Stimulated activated memory B cell treated with anti-CD40 and anti-IgM and Interleukin-4, amounts not matched to agents 10 μg/mL and 1 μg/mL and 100 μg/mL, for 72 hours (primary cell): ENCODE results near the gene KLK1.
"Not testable (repeated sequence)": the region's sequence is repeated elsewhere in the genome, so short reads cannot be mapped to it uniquely, and the experiment has no call there.

Experiments
- ATAC-seq: fragments of 150-1000 bp; cut with Tn5 transposase; 2 replicates; pipeline ENCODE4 v1.10.0; 2021
- H3K27ac Mint-ChIP-seq: one replicate; pipeline ENCODE4 v1.8.0; 2022; ENCODE audit warnings: mild to moderate bottlenecking, mixed read lengths
- H3K27me3 Mint-ChIP-seq: one replicate; pipeline ENCODE4 v1.8.0; 2022; ENCODE audit warnings: mixed read lengths
- H3K36me3 Mint-ChIP-seq: one replicate; pipeline ENCODE4 v1.8.0; 2022; ENCODE audit warnings: mixed read lengths
- H3K4me1 Mint-ChIP-seq: one replicate; pipeline ENCODE4 v1.8.0; 2022; ENCODE audit warnings: mixed read lengths
- H3K4me3 Mint-ChIP-seq: one replicate; pipeline ENCODE4 v1.8.0; 2022; ENCODE audit warnings: mild to moderate bottlenecking, moderate library complexity, mixed read lengths
- H3K9me3 Mint-ChIP-seq: one replicate; pipeline ENCODE4 v1.8.0; 2022; ENCODE audit warnings: mixed read lengths

KLK1 gene

DNA sequence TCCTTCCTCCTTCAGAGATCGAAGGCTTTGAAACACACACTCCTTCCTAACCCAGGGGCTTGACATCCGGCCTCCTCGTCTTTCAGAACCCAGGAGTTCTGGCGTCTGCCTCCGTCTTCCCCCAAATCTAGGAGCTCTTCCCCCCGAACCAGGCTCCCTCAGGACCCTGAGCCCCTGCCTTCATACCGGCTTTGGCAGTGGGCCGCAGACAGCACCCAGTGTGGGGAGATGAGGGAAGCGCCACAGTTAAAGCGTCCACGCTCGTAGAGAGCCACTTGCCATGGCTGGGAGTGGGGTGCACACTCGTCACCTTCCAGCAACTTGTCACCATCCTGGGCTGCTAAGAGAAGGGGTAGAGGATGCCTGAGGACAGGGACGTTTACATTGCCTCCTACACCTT, 3.9 kb upstream of the KLK1 start:
- H3K27me3 Mint-ChIP-seq: peaks cover 43% of the 10 kb centered on the region

DNA sequence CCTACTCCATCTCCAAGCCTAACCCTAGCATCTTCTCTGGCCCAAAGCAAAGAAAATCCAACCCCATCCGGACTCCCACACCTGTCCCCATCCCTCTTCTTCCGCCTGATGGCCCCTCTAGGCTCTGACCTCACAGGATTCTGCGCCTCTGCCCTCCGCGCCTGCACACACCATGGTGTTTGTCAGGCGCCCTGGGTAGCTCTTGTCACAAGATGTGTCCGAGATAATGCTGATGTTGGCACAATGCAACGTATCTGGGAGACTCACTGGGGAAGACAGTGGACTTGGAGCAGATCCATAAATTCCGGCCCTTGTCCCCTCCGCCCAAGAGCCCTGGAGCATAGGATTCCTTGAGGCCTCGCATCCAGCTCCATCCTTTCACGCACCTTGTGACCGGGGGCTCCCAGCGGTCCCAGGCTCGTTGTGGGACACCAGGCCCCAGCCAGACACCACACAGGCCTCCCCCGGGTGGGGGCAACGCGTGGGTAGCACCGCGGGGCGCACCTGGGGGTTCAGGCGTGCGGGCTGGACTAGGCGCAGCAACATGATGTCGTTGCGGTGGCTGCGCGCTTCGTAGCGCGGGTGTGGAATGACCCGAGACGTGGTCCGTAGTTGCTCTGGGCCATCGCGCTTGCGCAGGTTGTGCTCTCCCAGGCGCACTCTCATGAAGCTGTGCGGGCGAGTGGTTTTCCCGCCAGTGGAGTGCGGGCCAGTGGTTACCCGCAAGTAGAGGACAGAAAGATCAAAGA, 3.1 kb upstream of the KLK1 start:
- Mint-ChIP-seq H3K9me3 (peaks cover 5% of the 10 kb centered on the region), H3K4me3 (no peak overlapping the region), H3K36me3 (no peaks in the 10 kb centered on the region), H3K27ac (no peak overlapping the region), H3K4me1 (peaks cover 24% of the 10 kb centered on the region), H3K27me3 (peaks cover 43% of the 10 kb centered on the region)
- ATAC-seq: no peak

More for the DNA sequence above, 3.9 kb upstream of the KLK1 start:
- Mint-ChIP-seq H3K36me3 (no peaks in the 10 kb centered on the region), H3K4me3 (no peak overlapping the region), H3K9me3 (peaks cover 5% of the 10 kb centered on the region), H3K27ac (no peak overlapping the region), H3K4me1 (peaks cover 16% of the 10 kb centered on the region)
- no peak for ATAC-seq

DNA sequence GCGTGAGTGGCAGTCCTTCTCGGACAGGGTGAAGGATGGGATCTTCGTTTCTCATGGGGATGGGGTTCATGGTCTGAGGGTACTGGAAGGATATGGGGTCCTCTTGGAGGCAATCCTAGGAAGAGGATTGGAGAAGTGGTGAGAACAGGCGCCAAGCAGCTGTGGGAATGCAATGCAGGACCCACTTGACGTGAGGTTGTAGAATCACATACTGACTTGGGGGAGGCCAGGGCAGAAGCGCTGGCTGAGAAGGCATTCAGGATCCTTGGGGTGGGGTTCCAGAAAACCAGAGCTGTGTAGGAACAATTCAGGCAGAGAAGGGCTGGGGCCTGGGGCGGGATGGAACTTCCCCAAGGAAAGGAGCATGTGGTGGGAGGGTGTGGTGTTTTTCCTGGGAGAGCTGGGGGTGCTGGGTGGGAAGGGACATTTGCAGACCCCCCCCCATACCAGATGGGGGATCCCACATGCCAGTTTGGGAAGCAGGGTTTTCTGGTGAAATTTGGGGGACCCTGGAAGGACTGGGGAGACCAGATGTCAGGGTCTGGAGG, 852 bp downstream of the KLK1 start:
- peak overlapping the region; percentile 75 for H3K27ac Mint-ChIP-seq
- H3K9me3 Mint-ChIP-seq: peaks cover 5% of the 10 kb centered on the region
- no peak for ATAC-seq
- peaks cover 30% of the 10 kb centered on the region for H3K27me3 Mint-ChIP-seq
- no peaks in the 10 kb centered on the region for H3K36me3 Mint-ChIP-seq
- peaks cover 62% of the 10 kb centered on the region for H3K4me1 Mint-ChIP-seq
- no peak overlapping the region for H3K4me3 Mint-ChIP-seq

DNA sequence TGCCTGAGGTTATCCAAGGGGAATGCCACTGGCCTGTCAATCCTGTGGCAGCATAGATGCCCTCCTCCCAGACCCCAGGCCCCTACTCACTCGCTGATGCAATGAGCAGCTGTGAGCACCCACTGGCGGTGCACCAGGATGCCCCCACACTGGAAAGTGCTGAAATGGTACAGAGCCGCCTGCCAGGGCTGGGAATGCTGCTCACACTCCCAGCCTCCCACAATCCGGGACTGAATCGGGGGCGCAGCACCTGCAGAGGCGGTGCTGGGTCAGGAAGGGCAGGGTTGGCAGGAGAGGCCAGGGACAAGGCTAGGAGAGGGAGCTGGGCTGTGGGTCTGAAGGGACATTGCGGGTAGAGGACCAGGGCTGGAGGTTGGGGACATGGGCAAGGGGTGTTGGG, 2.0 kb downstream of the KLK1 start:
- no peaks in the 10 kb centered on the region for H3K36me3 Mint-ChIP-seq
- peaks cover 5% of the 10 kb centered on the region for H3K9me3 Mint-ChIP-seq
- peaks cover 23% of the 10 kb centered on the region for H3K27me3 Mint-ChIP-seq
- ATAC-seq: no peak
- H3K4me1 Mint-ChIP-seq: peaks cover 73% of the 10 kb centered on the region
- no peak overlapping the region for H3K4me3 Mint-ChIP-seq
- peak overlapping the region; percentile 75 for H3K27ac Mint-ChIP-seq

DNA sequence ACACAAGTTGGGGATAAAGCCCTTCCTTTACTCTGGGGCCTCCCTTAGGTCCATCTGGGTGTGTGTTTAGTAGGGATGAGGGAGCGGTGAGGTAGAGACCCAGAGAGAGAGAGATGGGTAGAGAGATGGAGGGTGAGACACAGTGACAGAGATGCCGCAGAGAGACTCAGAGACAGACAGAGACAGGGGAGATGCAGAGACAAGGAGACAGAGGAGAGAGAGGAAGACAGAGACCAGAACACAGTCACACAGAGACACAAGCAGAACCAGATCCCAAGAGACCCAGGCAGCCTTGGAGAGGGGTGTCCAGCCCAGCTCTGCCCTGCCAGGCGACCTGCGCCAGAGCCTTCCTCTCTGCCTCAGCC, 2.4 kb downstream of the KLK1 start:
- H3K36me3 Mint-ChIP-seq: no peaks in the 10 kb centered on the region
- H3K27me3 Mint-ChIP-seq: peaks cover 23% of the 10 kb centered on the region
- peak overlapping the region; percentile 75 for H3K27ac Mint-ChIP-seq
- H3K4me1 Mint-ChIP-seq: peaks cover 77% of the 10 kb centered on the region
- H3K4me3 Mint-ChIP-seq: peak overlapping the region; percentile 25
- peaks cover 3% of the 10 kb centered on the region for H3K9me3 Mint-ChIP-seq
- no peak for ATAC-seq

DNA sequence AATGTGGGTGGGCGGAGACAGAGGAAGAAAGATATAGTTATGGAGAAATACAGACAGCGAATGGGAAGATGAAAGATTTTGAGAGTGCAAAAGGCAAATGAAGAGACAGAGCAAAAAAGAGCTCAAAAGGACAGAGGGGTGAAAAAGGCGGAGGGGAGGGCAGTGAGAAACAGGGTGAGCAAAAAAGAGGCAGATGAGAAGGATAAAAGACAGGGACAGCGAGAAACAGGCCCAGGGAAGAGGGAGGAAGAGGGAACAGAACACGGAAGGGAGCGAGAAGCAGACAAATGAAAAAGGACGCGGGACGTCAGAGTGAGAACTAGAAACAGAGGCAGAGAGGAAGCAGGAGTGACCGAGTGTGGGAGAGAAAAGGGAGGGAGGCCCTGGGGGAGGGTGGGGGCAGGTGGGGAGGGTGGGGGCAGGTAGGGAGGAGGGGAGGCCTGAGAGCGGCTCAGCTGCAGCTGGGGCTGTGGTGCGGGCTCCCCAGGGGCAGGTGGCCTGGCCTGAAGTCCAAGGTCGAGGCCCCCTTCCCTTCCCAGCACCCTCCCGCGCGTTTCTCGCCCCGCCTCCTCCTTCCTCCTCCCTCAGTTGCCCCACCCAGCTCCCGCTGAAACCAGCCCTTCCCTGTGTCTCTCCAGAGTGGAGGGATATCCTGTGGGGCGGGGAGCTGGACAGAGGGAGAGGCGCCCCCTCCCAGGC, 2.9 kb downstream of the KLK1 start:
- Mint-ChIP-seq H3K4me3 (peak overlapping the region; percentile 71), H3K4me1 (peaks cover 80% of the 10 kb centered on the region), H3K27me3 (peaks cover 23% of the 10 kb centered on the region), H3K36me3 (no peaks in the 10 kb centered on the region), H3K9me3 (no peaks in the 10 kb centered on the region), H3K27ac (peak overlapping the region; percentile 75)
- no peak for ATAC-seq

DNA sequence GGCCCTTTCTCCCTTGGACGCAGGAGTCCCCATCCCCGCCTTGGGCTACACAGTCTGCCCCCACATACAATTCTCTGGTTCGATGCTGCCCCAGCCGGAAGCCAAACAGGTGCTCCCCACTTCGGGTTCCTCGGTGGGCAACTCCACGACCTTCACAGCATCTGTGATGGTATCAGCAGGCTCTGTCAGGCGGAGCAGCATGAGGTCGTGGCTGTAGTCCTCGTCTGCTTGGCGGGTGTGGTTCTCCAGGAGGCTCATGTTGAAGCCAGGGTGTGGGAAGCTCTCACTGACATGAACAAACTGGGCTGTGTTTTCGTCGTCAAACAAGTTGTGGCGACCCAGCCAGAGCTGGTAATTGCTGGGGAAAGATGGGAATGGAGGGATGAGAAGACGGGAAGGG, 3.5 kb downstream of the KLK1 start:
- H3K4me1 Mint-ChIP-seq: peaks cover 80% of the 10 kb centered on the region
- H3K4me3 Mint-ChIP-seq: peak overlapping the region; percentile 71
- peak overlapping the region; percentile 75 for H3K27ac Mint-ChIP-seq
- ATAC-seq: no peak
- H3K36me3 Mint-ChIP-seq: no peaks in the 10 kb centered on the region
- H3K27me3 Mint-ChIP-seq: peaks cover 23% of the 10 kb centered on the region
- no peaks in the 10 kb centered on the region for H3K9me3 Mint-ChIP-seq

DNA sequence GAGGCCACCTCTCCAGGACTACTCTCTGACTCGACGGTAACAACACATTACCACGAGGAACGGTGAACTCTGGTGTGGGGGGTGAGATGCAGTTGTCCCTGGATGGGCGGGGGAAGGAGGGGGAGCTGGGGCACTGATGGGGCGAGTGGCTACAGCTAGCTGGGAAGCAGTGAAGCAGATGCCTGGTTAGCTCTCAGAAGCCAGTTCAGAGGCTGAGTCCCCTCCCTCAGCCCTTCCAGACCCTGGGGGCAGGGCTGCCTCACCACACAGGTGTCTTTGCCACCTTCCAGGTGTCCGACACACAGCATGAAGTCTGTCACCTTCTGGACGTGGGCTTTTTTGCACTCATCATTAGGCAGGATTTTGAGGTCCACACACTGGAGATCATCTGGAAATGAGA, 4.0 kb downstream of the KLK1 start:
- Mint-ChIP-seq H3K27ac (peak overlapping the region; percentile 75), H3K9me3 (no peaks in the 10 kb centered on the region), H3K36me3 (no peaks in the 10 kb centered on the region), H3K27me3 (peaks cover 23% of the 10 kb centered on the region), H3K4me1 (peaks cover 80% of the 10 kb centered on the region), H3K4me3 (peak overlapping the region; percentile 71)
- no peak for ATAC-seq

DNA sequence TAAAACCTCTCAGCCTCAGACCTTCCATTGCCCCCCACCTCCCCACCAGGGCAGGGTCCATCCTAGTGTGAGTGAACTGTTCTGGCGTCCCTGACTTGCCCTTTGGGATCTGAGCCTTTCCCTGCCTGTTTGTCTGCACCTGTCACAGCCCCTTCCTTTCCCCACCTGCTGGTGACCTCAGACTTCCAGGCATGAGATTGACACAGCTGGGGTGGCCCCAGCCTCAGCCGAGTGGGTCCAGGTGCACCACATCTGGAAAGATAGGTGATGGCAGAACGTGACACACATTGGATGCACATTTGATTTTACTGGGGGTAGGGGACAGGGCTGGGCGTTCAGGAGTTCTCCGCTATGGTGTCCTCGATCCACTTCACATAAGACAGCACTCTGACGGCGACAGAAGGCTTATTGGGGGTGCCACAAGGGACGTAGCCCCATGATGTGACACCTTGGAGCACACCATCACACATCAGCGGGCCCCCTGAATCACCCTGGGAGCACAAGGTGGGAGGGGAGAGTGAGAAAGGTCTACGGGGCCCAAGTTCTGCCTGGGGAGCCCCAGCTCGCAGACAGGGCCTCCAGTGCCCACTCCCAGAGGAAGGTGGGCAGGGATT, 4.6 kb downstream of the KLK1 start:
- Mint-ChIP-seq H3K4me3 (peak overlapping the region; percentile 71), H3K9me3 (no peaks in the 10 kb centered on the region), H3K4me1 (peaks cover 79% of the 10 kb centered on the region), H3K36me3 (no peaks in the 10 kb centered on the region), H3K27me3 (peaks cover 23% of the 10 kb centered on the region), H3K27ac (peak overlapping the region; percentile 75)
- no peak for ATAC-seq

DNA sequence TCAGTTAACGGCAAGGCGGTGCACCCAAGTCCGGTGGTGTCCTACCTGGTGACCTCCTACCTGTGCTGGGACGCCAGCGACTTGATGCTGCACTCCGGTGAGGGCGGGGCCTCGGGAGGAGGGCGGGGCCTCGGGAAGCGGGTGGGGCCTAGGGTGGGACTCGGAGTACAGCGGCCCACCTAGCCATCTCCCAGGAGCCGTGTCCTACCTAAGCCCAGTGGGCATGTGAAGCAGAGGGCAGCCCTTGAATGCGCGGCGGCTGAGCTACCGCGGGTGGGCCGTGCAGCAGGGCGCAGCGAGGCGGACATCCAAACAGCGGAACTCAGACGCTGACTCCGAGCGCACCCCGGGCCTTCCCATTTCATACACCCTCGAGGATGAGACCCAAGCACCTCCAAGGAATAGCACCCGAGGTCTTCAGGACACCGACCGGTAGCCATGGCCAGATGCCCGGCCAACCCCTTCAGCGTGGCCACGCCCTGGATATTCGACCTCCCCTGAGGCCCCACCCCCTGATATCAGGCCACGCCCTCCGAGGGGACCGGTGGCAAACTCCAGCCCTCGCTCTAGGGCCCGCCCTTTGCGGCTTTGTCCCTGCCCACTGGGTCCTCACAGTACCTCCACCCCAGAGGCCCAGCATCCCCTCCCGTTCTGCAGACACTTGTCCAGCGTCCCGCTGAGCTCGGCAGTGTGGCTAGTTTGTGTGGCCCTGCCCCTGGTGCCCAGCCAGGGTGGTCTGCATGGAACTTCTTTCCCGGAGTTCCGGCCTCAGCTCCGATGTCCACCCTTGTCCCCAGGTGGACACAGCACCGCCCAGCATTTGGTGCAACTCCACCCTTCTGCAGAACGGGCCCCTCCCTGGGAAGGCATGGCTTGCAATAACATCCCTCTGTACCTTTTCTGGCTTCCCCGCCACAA, 5.4 kb downstream of the KLK1 start:
- peak overlapping the region; percentile 71 for H3K4me3 Mint-ChIP-seq
- no peaks in the 10 kb centered on the region for H3K36me3 Mint-ChIP-seq
- H3K27me3 Mint-ChIP-seq: peaks cover 23% of the 10 kb centered on the region
- H3K9me3 Mint-ChIP-seq: no peaks in the 10 kb centered on the region
- ATAC-seq: peak; percentile 75
- H3K4me1 Mint-ChIP-seq: peaks cover 71% of the 10 kb centered on the region
- peak overlapping the region; percentile 75 for H3K27ac Mint-ChIP-seq

DNA sequence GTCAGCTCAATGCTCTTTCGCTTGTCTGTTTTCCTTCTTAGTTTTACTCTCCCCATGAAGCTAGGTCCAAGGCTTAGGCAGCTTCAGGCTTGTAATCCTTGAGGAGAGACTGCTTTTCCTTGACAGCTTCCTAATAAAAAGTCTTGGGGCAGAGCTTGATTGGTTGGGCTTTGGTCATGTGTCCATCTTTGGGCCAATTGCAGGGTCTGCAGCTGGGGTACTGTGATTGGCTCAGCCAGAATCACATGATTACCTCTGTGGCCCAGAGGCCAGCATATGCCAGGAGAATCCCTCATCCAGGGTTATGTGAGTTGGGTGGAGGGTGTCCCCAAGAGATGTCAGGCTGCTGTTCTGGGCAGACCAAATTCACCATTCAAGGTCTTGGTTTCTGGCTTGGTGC, 8.1 kb downstream of the KLK1 start:
- ATAC-seq: no peak
- peaks cover 2% of the 10 kb centered on the region for H3K9me3 Mint-ChIP-seq
- no peak overlapping the region for H3K27ac Mint-ChIP-seq
- no peak overlapping the region for H3K4me3 Mint-ChIP-seq
- peaks cover 5% of the 10 kb centered on the region for H3K27me3 Mint-ChIP-seq
- H3K36me3 Mint-ChIP-seq: no peaks in the 10 kb centered on the region
- peaks cover 43% of the 10 kb centered on the region for H3K4me1 Mint-ChIP-seq

DNA sequence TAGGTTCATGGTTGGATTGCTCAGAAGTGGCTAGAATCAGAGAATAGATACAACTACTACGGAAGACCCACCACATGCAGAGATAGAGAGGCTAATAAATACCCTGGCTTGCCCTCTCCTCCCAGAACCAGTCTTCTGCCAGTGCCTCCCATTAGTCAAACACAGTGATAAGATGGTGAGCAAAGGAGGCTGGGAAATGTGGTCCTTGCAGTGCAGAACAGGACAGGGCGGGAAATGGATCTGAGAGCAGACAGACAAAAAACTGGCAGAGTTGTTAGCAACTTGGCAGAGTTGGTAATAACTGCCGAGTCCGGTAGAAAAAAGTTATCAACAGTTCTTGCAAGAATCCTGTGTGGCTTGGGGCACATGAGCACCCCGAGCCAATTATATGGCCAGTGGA, 8.7 kb downstream of the KLK1 start:
- Mint-ChIP-seq H3K27me3 (peaks cover 9% of the 10 kb centered on the region), H3K27ac (no peak overlapping the region), H3K4me3 (no peak overlapping the region), H3K36me3 (no peaks in the 10 kb centered on the region), H3K4me1 (peaks cover 38% of the 10 kb centered on the region), H3K9me3 (peaks cover 5% of the 10 kb centered on the region)
- no peak for ATAC-seq

DNA sequence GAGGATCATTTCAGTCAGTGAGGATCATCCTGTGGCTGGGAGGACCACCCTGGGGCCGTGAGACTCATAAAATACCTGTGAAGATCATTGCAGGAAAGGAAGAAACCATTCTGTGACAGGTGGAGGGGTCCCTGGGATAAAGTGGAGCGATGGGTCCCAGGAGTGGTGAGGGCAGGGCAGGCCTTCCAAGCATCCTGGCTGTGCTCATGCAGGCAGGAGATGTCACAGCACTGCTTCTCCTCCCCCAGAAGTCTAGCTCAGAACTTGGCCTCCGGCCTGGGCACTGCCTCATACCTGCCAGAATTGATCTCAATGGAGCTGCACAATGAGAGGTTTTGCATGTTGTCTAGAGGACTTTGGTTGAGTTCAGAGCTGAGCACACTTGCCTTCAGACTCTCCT, 11.1 kb downstream of the KLK1 start:
- H3K27me3 Mint-ChIP-seq: peaks cover 9% of the 10 kb centered on the region
- H3K9me3 Mint-ChIP-seq: peaks cover 8% of the 10 kb centered on the region
- H3K4me3 Mint-ChIP-seq: no peak overlapping the region
- peaks cover 15% of the 10 kb centered on the region for H3K4me1 Mint-ChIP-seq
- H3K36me3 Mint-ChIP-seq: no peaks in the 10 kb centered on the region
- H3K27ac Mint-ChIP-seq: no peak overlapping the region
- no peak for ATAC-seq

DNA sequence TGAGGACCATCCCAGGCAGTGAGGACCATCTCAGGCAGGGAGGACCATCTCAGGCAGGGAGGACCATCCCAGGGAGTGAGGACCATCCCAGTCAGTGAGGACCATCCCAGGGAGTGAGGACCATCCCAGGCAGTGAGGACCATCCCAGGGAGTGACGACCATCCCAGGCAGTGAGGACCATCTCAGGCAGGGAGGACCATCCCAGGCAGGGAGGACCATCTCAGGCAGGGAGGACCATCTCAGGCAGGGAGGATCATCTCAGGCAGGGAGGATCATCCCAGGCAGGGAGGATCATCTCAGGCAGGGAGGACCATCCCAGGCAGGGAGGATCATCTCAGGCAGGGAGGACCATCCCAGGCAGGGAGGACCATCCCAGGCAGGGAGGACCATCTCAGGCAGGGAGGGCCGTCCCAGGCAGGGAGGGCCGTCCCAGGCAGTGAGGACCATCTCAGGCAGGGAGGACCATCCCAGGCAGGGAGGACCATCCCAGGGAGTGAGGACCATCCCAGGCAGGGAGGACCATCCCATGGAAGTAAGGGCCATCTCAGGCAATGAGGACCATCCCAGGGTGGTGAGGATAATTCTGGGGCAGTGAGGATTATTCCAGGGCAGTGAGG, 11.9 kb downstream of the KLK1 start:
- ATAC-seq, H3K4me1 Mint-ChIP-seq: not testable (repeated sequence)

More for the DNA sequence above, 11.9 kb downstream of the KLK1 start:
- H3K4me3 Mint-ChIP-seq, H3K27ac Mint-ChIP-seq, H3K9me3 Mint-ChIP-seq, H3K27me3 Mint-ChIP-seq, H3K36me3 Mint-ChIP-seq: not testable (repeated sequence)
